ENCODE measurements around the gene SEZ6L.

DNA sequence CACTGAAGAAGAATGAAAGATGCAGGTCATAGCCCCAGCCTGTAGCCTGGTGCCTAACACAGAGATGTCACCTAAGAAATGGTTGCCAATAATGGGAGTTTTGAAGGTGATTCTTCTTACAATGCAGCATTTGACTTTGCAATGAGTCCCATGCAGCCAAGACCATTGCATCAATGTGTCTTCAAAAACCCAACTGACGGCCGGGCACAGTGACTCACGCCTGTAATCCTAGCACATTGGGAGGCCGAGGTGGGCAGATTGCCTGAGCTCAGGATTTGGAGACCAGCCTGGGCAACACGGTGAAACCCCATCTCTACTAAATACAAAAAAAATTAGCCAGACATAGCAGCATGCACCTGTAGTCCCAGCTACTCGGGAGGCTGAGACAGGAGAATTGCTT, 170.5 kb downstream of the SEZ6L start:
- TF ChIP-seq ZNF274 (IDR thresholded peaks at IDR 0.05; ENCODE audit: low read depth, low read length) (no peak), SUZ12 (IDR thresholded peaks at IDR 0.05; ENCODE audit: extremely low read depth, insufficient read depth, insufficient read length) (no peak)
